A549 (cell line): ENCODE data around the gene SOX6.

Experiments used
- BHLHE40 ChIP-seq: IDR thresholded peaks from 2 replicates; pipeline ENCODE4 v1.6.1; 2012; ENCODE audit warnings: low read depth, low read length, inconsistent platforms
- CBX8 ChIP-seq: fragments of 200-600 bp; sonication (generic); IDR thresholded peaks from 2 replicates; pipeline ENCODE4 v1.6.1; 2016
- CTCF ChIP-seq: fragments of >200 bp; sonication (Bioruptor Twin); formaldehyde crosslinking; IDR thresholded peaks from 3 replicates; pipeline ENCODE4 v1.5.1; 2016
- FOSB ChIP-seq: fragments of 250-450 bp; sonication (Bioruptor Pico); IDR thresholded peaks from 2 replicates; pipeline ENCODE4 v1.5.0; 2020; ENCODE audit warnings: mild to moderate bottlenecking, moderate library complexity
- HDAC2 ChIP-seq: fragments of 200-600 bp; sonication (generic); IDR thresholded peaks from 2 replicates; pipeline ENCODE4 v1.6.1; 2016
- PHF8 ChIP-seq: fragments of 200-600 bp; sonication (generic); IDR thresholded peaks from 2 replicates; pipeline ENCODE4 v1.6.1; 2016; ENCODE audit warnings: low read depth, mild to moderate bottlenecking, antibody characterized with exemption, moderate library complexity, borderline replicate concordance
- POLR2A ChIP-seq: IDR thresholded peaks from 2 replicates; pipeline ENCODE4 v1.6.1; 2012; ENCODE audit warnings: mild to moderate bottlenecking, low read length
- POLR2AphosphoS2 ChIP-seq: conservative IDR thresholded peaks from 2 replicates; pipeline ENCODE4 v1.6.1; 2012; ENCODE audit warnings: low read length, improper control_type of control experiment, inconsistent platforms
- RAD21 ChIP-seq, 2 experiments: fragments of >200 bp in 1 of 2; sonication (Bioruptor Twin) in 1 of 2; formaldehyde crosslinking in 1 of 2; IDR thresholded peaks in 1 of 2; conservative IDR thresholded peaks in 1 of 2; 2 replicates in 1 of 2; 3 replicates in 1 of 2; pipeline ENCODE4 v1.6.1; 2012 to 2018; ENCODE audit warnings: inconsistent platforms in 1 of 2
- RCOR1 ChIP-seq: fragments of 150-350 bp; IDR thresholded peaks from 2 replicates; pipeline ENCODE4 v1.6.1; 2014; ENCODE audit warnings: antibody characterized with exemption, low read length, low read depth
- RNF2 ChIP-seq: fragments of 200-600 bp; sonication (generic); IDR thresholded peaks from 2 replicates; pipeline ENCODE4 v1.6.1; 2016; ENCODE audit warnings: low read depth, mild to moderate bottlenecking, antibody characterized with exemption, moderate library complexity, borderline replicate concordance
- ZC3H11A ChIP-seq: fragments of 450-650 bp; IDR thresholded peaks from 2 replicates; pipeline ENCODE4 v1.6.1; 2014; ENCODE audit warnings: antibody characterized with exemption, mild to moderate bottlenecking

- TF ChIP-seq CTCF (no peak), POLR2A (no peak), BHLHE40 (no peak), RCOR1 (no peak), RAD21 (conservative IDR thresholded peaks at IDR 0.05 in 1 of 2, IDR thresholded peaks at IDR 0.05 in 1 of 2) (no peak), FOSB (CRISPR knock-in tag) (no peak), CBX8 (no peak), PHF8 (no peak), RNF2 (no peak), ZC3H11A (no peak), HDAC2 (no peak), POLR2AphosphoS2 (no peak)
Observed at GRCh38 chr11:16047073-16047472, 309.3 kb downstream of the SOX6 start.
